Dermis blood vessel endothelial cell (primary cell): ENCODE results near the gene RRBP1. TPM values are rescaled to one million over a fixed set of nuclear protein-coding genes. Genes with fewer than 3 reads are reported as not detected.
"Not testable (repeated sequence)": the region's sequence is repeated elsewhere in the genome, so short reads cannot be mapped to it uniquely, and the experiment has no call there.

Experiments
- DNase-seq: peaks from one replicate; pipeline ENCODE4 v3.0.0; 2010
- total RNA-seq: library from RNA; depleted of rRNA; stranded (reverse); fragments of >200 nt; gene quantifications from 2 replicates; pipeline ENCODE4 v1.2.3, GENCODE V29; 2014

The RRBP1 gene
- total RNA-seq, 1 donor from 2014 or later = 123 TPM

DNA sequence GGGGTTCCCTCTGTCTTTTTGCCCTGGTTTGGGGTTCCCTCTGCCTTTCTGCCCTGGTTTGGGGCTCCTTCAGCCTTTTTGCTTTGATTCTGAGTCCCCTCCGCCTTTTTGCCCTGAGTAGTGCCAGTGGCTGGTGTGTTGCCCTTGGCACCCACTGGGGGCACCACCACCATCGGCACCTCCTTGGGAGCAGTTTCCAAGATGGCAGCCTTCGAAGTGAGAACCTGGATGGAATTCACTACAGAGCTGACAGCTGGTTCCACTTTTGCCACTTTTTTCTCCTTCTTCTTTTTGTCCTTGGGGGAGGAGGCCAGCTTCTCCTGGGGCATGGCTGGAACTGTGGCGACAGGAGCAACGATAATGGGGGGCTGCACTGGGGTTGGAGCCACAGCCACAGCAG lies 22.2 kb downstream of the RRBP1 start:
- DNase-seq = no peak

DNA sequence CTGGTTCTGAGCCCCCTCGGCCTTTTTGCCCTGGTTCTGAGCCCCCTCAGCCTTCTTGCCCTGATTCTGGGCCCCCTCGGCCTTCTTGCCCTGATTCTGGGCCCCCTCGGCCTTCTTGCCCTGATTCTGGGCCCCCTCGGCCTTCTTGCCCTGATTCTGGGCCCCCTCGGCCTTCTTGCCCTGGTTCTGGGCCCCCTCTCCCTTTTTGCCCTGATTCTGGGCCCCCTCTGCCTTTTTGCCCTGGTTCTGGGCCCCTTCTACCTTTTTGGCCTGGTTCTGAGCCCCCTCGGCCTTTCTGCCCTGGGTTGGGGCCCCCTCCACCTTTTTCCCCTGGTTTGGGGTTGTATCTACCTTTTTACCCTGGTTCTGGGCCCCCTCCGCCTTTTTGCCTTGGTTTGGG lies 22.7 kb downstream of the RRBP1 start:
- DNase-seq = not testable (repeated sequence)

DNA sequence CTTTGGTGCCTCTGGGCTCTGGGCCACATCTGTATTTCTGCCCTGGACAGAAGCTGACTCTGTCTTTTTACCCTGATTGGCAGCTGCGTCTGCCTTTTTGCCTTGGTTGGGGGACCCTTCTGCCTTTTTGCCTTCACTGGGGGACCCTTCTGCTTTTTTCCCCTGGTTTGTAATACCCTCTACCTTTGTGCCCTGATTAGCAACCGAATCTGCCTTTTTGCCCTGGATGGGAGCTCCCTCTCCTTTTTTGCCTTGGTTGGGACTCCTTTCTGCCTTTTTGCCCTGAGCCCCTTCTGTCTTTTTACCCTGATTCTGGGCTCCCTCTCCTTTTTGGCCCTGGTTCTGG lies 23.4 kb downstream of the RRBP1 start:
- no peak for DNase-seq

DNA sequence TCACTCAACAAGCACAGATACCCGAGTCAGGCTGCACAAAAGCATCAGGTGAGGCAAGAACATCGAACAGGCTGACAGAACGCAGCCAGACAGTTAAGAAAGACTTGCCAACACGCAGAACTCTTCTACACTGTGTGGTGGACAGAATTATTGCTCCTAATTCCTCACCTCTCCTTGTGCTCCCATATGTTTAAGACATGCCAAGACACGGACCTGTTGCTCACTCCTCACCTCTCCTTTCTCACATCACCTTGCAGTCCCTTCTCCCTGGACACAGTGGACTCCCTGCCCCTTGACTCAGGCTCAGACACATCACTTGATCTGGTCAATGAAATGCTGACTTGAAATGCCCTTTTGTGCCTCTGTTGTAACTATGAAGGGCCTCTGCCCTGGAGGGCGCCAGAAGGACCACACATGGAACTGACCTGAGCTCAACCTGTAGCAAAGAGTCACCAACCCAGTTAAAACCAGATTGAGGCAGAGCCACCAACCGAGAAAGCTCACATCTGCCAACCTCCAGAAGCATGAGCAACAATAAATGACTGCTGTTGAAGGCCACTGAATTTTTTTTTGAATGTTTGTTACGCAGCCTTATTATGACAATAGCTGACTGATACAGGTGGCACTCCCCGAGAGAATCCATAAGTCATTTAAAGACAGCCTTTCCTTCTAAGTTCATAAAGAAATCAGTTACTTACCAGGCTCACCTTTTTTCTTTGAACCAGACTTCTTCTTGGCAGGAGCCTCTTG lies 24.0 kb downstream of the RRBP1 start:
- DNase-seq = no peak

DNA sequence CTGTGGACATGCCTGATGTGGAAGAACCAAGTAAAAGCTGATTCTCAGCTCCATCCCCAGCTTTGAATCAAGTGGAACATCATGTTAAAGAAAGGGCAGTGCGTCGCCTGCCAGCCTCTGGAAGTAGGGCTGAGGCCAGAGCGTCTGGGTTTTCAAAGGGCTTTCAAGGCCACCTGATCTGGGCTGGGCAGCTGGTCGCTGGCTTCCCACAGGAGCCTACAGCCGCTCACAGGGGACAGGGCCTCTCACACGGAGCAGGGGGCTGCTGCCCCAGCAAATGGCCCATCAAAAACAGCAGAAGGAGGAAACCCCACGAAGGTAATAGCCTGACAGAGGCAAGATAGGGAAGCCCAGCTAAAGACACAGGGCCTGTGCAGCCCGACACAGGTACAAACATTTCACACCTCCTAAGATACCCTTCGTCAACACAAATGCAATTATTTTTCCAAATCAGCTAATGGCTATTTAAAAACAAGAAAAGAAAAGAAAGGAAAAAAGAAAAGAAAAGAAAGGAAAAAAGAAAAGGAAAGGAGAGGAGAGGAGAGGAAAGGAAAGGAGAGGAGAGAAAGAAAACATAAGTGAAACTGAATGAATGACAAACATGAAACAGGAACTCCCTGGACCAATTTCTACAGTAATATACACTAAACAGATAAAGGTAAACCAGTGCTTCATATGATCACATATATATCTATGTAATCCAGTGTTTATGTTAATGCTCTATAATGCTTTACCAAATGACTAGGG lies 24.8 kb downstream of the RRBP1 start:
- DNase-seq = no peak

DNA sequence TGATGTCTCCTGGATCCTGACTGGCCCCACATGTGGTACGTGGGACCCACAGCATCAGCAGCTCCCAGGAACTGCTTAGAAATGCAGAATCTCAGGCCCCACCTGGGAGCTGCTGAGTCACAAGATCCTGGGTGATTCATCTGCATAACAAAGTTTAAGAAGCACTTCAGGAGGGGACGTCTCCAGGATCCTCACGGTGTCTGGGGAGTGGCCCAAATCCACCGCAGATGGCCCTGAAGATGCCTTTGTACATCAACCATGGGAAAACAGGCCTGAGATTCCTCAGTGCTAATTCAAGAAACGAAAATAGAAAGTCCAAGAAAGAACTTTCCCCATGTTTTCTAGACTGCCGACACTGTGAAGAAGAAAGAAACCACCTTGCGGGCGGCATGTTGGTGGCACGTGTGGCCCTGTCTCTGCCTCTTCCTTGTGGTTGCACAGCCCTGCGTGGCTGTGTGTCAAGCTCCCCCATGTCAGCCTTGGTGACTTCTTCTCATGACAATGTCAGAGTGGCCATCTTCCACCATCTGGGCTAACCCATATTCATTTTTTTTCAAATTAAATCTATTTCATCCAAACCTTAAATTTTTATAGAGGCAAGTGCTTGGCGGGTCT lies 26.1 kb downstream of the RRBP1 start:
- no peak for DNase-seq

DNA sequence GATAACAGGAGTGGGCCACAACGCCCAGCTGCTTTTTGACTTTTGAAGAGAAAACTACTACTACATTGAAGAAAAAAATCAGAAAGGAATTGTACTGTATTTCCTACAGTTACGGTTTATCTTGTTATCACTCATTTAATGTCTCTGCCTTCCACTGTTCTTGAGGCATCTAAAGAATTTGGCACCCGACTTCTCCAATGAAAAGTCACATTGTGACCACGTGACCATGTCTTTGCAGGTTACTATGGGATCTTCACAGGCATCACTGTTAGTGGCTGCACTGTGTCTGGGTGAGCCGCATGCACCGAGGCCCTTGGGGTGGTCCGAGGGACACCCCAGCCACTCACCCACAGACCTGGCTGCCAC lies 26.8 kb downstream of the RRBP1 start:
- DNase-seq = no peak

DNA sequence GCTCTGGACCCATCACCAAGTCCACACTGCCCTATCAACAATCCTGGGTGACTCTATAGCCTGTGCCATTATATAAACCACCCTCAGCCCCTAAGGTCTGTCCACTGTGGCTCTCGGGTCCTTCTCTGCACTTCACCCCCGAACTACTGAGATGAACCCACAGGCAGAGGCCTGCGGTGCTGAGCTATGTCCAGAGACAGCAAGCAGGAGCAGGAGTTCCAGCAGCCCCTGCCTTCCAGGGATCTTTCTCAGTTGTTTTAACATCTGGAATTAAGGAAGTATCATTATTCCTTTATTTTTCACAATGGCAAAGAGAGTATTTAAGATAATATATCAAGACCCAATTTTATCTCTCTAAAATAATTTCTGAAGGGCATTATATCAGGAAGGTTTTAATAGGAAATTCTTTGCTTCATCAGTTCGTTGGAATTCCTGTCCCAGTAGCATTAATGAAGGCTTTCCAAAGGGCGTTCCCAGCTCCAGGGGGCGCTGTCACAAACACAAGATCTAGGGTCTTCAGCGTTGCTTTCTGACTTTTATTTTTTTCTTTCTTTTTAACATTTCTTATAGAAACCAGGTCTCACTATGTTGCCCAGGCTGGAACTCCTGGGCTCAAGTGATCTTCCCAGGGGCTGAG lies 27.3 kb downstream of the RRBP1 start:
- peak; percentile 83 for DNase-seq

DNA sequence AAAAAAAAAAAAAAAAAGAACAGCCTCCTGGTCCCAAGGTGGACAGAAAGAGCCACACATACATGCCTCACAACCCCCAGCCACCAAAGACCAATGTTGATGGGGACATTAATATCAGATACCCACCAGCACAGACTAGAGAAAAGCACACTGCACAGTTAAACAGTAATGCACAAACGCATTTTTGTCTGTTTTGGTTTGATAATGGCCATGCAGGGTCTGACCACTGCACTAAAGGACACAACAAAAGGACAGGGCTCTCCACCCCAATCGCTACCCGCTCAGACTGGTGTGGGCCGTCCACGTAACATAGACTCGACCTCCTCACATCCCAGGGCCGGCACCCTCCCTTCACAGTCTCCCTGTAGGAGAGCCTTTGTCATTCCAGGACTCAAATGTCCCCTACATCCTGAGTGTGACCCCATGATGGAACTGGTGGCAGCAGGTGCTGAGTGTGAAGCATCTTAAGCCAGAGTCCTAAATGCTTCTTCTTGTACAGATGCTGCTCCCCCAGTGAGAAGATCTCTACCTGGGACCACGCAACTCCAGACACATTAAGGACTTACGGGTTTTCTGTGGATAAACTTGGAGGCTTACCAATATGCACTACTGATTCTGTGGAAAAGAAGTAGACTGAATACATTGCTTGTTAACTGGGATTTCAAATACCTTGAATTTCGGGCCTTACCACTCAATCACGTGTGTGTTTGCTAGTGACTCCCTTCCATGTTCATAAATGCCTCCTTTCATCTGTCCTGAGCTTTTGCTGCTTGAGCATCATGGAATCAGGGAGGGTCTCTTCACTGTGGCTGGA lies 28.0 kb downstream of the RRBP1 start:
- DNase-seq = no peak

DNA sequence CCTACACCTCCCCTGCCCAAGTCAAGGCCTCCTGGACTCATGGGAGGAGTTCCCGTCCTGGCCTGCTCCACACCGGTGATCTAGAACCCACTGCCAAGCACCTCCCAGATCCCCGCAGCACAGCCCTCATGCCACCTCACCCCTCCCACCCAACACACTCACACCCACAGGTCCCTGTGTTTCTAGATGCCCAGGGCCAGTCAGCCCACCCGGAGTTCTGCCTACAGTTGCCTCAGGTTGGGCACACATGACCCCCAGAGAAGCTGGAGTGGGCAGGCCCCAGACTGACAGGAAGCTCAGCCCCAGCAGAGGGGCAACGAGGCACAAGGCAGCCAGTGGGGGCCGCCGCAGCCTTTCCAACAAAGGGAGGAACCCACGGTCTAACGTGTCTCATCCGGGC lies 29.6 kb downstream of the RRBP1 start:
- no peak for DNase-seq

DNA sequence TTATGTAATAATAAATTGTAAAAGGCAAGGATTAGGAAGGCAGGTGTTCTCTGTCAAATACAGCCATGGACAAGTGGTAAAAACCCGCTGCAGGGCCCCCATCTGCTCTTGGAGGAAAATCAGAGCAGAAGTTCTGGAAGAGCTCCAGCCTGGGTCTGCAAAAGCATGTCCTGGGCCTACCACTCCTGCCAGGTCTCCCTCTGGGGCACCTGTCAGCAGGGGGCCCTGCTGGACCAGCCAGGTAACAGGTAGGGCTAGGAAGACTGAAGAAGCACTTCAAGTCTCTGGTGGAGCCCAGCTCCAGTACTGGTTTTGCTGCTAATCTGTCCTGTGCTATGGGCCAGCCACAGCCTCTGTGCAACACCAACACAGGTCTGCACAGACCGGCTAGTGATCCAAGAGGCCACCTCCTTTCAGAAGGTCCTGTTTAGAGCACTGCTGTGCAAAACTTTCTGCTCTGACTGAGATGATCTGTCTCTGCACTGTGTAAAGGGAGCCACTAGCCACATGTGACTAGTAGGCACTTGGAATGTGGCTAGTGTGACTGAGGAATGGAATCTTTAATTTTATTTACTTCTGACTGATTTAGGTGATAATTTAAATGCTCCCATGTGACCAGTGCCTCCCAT lies 30.2 kb downstream of the RRBP1 start:
- DNase-seq = no peak

DNA sequence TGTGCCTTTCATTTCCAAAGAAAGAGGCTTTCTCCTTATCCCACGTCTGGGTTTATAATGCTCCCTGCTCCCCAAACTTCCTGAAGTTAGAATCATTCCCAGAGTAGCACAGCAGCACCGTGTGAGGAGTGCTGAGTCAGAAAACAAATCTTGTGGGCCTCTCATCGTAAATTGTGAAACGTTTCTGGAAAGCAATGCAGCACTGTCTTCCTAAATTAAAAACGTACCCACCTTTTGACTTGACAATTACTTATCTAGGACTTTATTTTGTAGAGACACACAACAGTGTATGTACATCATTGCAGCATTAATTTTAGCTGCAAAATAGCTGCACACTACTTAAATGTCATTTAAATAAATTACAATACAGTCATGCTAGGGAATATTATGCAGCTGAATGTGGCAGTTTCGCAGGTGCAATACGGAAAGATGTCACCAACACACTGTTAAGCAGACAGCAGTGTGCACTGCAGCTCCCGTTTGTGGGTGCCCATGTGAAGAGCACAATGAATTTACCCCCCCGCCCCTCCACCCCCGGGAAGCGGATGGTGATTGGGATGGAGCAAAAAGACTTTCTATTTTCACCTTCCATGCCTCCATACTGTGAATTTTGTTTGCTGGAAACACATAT lies 30.8 kb downstream of the RRBP1 start:
- no peak for DNase-seq

DNA sequence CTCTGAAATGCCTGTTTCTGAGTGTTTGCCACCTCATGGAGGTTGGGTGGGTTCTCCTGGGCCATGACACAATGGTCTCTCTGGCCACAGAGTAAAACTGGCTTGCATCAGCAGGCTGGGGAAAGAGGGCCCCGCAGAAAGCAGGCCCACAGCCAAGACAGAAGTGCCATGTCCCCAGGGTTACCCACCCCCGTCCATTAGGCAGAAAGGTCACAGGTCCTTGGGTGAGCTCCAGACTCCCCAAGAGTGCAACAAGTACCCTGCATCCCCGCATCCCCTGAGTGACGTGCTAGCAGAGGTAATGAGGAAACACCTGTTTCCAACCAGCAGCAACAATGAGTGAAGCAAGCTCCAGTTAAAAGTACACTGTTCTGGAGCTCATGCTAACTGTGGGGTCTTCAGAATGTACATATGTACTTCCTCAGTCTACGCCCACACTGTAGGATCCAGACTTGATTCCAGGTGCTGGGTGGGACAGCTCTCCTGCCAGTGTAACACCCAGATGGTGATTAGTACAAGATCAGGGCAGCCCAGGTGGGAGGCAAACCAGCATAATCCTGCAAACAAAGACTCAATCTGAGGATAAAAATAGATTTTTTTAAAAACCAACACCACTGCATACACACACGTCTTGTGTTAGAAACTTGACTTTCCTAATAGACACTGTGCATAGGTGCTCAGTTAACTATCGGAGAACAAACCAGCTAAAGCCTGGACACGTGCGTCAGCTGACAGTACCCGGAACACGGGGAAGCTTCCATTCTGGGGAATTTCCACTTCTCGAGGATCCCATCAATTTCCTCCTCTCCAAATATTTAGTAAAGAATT lies 31.5 kb downstream of the RRBP1 start:
- DNase-seq = peak; percentile 74

DNA sequence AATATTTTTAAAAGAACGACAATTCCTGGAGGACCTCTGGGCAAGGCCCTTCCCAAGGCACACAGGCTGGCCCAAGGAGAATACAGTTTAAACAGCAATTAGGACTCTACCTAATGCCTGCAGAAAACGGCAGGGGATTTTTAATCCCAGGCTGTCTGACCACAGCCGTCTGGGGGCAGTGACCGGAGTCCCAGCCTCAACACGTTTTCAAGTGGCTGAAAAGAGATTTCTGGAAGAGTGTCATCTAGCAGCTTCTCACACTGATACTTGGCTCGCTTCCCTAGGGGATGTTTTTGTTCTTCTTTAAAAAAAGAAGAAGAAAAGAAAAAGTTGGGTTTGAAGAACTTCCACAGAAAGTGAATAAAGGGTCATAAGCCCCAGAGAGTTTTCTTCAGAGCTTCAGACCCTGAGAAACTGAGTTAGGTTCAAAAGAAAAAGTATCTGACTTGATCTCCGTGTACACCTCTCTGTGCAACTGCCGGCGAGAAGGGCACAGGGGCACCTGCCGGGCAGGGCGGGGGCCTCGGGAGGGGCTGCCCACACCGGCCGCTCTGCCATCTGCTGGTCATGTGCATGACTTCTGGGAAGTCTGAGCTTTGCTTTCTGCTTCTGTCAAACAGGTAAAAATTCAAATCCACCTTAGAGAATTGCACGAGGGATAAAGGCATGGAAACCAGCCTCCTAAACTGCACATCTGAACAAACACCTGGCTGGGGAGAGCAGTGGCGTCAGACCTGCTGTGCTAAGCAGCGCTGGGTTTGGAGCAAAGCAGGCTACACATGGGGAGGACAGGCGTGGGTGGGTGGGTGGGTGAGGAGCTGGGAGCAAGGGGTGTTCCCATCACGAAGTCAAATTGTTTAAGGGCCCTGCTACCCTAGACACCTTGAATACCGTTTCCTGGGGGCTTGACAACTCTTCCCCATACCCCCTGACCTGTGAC lies 33.0 kb downstream of the RRBP1 start:
- peak; percentile 41 for DNase-seq

DNA sequence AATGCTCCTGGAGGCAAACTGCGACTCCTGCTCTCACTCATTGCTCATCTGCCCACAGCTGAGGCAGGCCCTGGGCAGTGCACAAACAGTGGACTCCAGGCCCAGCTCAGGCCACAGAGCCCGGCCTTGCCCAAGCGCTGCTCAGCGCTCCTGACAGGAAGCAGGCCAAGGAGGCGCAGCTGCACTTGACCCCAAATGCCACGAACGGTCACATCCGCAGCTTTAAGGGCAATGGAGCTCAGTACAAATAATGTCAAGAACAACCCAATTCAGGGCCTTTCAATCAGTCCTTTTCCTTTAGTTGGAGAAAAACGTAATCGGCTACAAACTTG lies 33.8 kb downstream of the RRBP1 start:
- peak; percentile 24 for DNase-seq

DNA sequence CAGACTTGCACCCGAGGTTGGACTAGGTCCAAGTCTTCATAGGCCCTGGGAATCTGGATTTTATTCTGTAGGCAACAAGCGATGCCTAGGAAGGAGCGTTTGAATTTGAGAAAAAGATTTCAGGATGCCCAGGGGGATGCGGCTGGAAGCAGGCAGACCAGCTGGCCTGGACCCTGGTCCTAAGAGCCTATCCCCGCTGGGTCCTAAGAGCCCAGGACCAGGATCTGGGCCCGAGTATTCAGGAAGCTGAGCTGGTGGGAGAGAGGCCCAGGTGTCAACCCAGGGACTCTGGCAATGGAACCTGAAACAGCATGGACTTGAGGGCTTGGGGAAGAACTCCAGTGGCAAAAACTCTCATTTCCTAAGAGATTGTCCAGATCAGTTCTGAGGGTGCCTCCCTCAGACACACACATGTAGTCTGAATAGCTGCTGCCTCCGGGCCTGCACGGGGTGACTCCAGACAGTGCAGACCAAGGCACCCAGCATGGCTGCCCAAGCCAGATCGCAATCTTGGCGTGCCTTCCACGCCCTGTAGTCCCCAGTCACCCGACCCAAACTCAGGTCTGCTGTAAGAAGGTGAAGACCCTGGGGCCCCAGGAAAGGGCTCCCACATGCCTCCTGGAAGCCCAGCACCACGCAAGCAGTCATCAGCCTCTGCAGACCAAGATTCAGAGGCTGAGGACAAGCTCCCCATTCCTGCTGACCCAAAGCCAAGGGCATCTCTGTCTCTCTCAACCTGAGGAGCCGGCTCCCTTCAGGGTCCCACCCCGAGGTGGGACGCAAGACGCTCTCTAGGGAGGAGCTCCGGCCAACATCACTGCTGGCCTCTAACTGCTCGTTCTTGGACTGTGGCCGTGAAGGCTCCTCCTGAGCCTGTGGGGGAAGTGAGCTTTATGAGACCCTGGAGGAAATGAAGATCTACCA lies 34.4 kb downstream of the RRBP1 start:
- DNase-seq = no peak

DNA sequence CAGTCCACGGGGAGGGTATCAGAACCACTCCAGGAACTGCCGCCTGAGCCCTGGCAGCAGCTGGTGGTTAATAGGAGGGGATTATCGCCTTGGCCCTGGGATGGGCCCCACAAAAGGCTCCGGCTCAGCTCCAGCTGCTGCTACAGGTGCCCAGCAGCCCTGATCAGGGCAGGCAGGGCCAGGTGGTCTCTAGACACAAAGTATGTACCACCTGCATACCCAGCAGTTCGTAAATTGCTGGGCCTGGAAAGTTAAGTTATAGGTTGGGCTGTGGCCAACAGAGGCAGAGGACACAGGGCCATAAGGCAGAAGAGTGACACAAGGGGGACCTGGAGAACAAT lies 35.1 kb downstream of the RRBP1 start:
- no peak for DNase-seq

DNA sequence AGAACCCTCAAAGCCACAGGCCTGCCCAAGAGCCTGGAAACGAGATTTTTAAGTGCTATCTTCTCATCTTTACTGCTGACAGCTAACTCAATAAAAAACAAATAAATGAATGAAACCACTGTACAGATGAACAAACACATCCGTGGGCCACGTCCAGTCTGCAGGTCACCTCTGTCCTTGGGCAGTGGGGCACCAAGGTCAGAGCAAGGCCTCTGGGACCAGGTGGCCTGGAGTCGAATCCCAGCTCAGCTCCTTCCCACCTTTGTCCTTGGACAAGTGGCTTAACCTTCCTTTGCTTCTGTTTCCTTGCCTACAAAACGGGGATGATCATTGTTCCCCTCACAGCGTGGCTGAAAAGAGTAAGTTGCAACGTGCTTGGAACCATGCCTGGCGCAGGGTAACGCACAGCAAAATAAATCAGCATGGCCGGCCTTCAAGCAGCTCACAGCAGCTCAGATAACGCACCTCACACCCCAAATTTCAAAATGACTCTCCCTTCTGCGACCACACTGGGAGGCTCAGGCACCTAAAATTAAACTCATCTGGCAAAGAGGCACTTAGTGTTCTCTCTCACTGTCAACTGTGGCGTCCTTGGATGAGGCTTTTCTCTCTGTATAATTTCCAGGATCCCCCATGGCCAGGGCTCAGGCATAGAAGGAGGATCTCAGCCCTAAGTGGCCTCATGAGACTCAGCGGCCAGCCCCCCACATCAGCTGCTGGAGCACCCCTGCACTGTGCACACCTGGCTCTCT lies 35.7 kb downstream of the RRBP1 start:
- DNase-seq = no peak
